BLaER1 treated with 17β-estradiol and CSF1 and Interleukin-3, amounts not matched to agents 10 nM and 100 nM (cell line): ENCODE results near the gene BCL10.
A peak's percentile ranks its signal among the peaks of the same experiment; 100 is the strongest.

Source experiments
- H3K27ac ChIP-seq, 11 experiments: shearing (Covaris generic); formaldehyde crosslinking; 2 replicates each; pipeline ENCODE4 v1.8.1; 2022
- H3K27me3 ChIP-seq, 11 experiments: shearing (Covaris generic); formaldehyde crosslinking; 2 replicates each; pipeline ENCODE4 v1.8.1; 2022
- H3K36me3 ChIP-seq, 11 experiments: shearing (Covaris generic); formaldehyde crosslinking; 2 replicates each; pipeline ENCODE4 v1.8.1; 2022
- H3K4me1 ChIP-seq, 10 experiments: shearing (Covaris generic); formaldehyde crosslinking; 2 replicates each; pipeline ENCODE4 v1.8.1; 2022
- H3K4me2 ChIP-seq, 11 experiments: shearing (Covaris generic); formaldehyde crosslinking; 2 replicates each; pipeline ENCODE4 v1.8.1; 2022
- H3K4me3 ChIP-seq, 10 experiments: shearing (Covaris generic); formaldehyde crosslinking; 2 replicates each; pipeline ENCODE4 v1.8.1; 2022
- H3K9ac ChIP-seq, 11 experiments: shearing (Covaris generic); formaldehyde crosslinking; 2 replicates each; pipeline ENCODE4 v1.8.1; 2022
- H3K9me3 ChIP-seq, 11 experiments: shearing (Covaris generic); formaldehyde crosslinking; replicated peaks in 1 of 11; 2 replicates each; pipeline ENCODE4 v1.8.1; 2022
- H4K20me1 ChIP-seq, 11 experiments: shearing (Covaris generic); formaldehyde crosslinking; 2 replicates each; pipeline ENCODE4 v1.8.1; 2022
- Cebpa-rat ChIP-seq, 11 experiments: shearing (Covaris generic); IDR thresholded peaks; 2 replicates each; pipeline ENCODE4 v1.8.1; 2022

Gene BCL10

GRCh38 chr1:85245891-85246290 lies 30.5 kb downstream of the BCL10 start:
- peaks cover 12 to 27% (median 17%) of the 10 kb centered on the region in 11 experiments; a peak in 21 of 22 replicates for H3K36me3 ChIP-seq
- peaks cover 18 to 30% (median 23%) of the 10 kb centered on the region in 11 experiments for H3K9me3 ChIP-seq
- H3K9ac ChIP-seq: no peak overlapping the region
- H4K20me1 ChIP-seq: no peaks in the 10 kb centered on the region
- H3K4me1 ChIP-seq: peaks cover 0 to 10% (median 1%) of the 10 kb centered on the region in 10 experiments; a peak in 7 of 20 replicates
- H3K27me3 ChIP-seq: no peaks in the 10 kb centered on the region
- H3K27ac ChIP-seq: no peak overlapping the region
- no peak for TF ChIP-seq Cebpa-rat (IDR thresholded peaks at IDR 0.05)
- no peak overlapping the region for H3K4me2 ChIP-seq
- H3K4me3 ChIP-seq: no peak overlapping the region

DNA sequence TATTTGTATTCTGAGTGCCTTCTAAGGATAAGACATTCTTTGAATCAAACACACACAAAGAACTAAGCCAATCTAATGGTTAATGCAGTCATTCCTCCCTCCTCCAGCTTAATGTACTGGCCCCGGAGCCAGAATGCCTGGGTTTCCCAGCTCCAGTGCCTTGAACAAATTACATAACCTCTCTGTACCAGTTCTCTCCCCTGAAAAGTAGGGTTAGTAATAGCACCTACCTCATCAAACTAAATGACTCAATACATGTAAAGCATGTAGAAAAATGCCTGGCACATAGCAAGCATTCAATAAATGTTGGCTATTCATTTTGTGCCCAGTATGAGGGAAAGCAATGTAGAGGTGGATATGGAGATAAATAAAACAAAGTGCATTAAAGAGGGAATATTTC lies 31.0 kb downstream of the BCL10 start:
- Histone ChIP-seq H3K4me2 (no peak overlapping the region), H3K27ac (no peak overlapping the region), H3K36me3 (peaks cover 8 to 23% (median 13%) of the 10 kb centered on the region in 11 experiments; a peak in 21 of 22 replicates)

GRCh38 chr1:85244271-85245061 lies 32.0 kb downstream of the BCL10 start:
- peaks cover 10 to 16% (median 12%) of the 10 kb centered on the region in 11 experiments for H3K9me3 ChIP-seq
- H3K4me1 ChIP-seq: peaks cover 0 to 17% (median 2%) of the 10 kb centered on the region in 10 experiments; a peak in 8 of 20 replicates
- H3K27me3 ChIP-seq: no peaks in the 10 kb centered on the region
- peak overlapping the region in 1 of 11 experiments; percentile 25; a peak in 1 of 22 replicates for H3K9ac ChIP-seq
- no peak overlapping the region for H3K27ac ChIP-seq
- no peak overlapping the region for H3K4me3 ChIP-seq
- H4K20me1 ChIP-seq: no peaks in the 10 kb centered on the region
- H3K4me2 ChIP-seq: peak overlapping the region in 5 of 11 experiments; percentile 8 to 60 (median 23); a peak in 7 of 22 replicates
- TF ChIP-seq Cebpa-rat (IDR thresholded peaks at IDR 0.05): no peak
- peaks cover 0 to 13% (median 4%) of the 10 kb centered on the region in 11 experiments; a peak in 6 of 22 replicates for H3K36me3 ChIP-seq

More for the DNA sequence above, 31.0 kb downstream of the BCL10 start:
- H3K9me3 ChIP-seq: peaks cover 18 to 26% (median 21%) of the 10 kb centered on the region in 11 experiments
- H3K4me3 ChIP-seq: no peak overlapping the region
- peaks cover 0 to 14% (median 2%) of the 10 kb centered on the region in 10 experiments; a peak in 8 of 20 replicates for H3K4me1 ChIP-seq
- no peaks in the 10 kb centered on the region for H4K20me1 ChIP-seq
- no peak for TF ChIP-seq Cebpa-rat (IDR thresholded peaks at IDR 0.05)
- H3K27me3 ChIP-seq: no peaks in the 10 kb centered on the region
- no peak overlapping the region for H3K9ac ChIP-seq

- Histone ChIP-seq H3K27me3 (no peaks in the 10 kb centered on the region), H3K4me2 (no peak overlapping the region), H3K4me3 (no peak overlapping the region), H4K20me1 (no peaks in the 10 kb centered on the region), H3K36me3 (peaks cover 0 to 4% (median under 1%) of the 10 kb centered on the region in 11 experiments; a peak in 4 of 22 replicates), H3K9me3 (peaks cover 0 to 5% (median 2%) of the 10 kb centered on the region in 11 experiments; a peak in 14 of 22 replicates), H3K4me1 (peaks cover 0 to 17% (median 2%) of the 10 kb centered on the region in 10 experiments; a peak in 8 of 20 replicates), H3K27ac (no peak overlapping the region), H3K9ac (no peak overlapping the region)
- TF ChIP-seq Cebpa-rat (IDR thresholded peaks at IDR 0.05): no peak
Measured at GRCh38 chr1:85243372-85243771, 33.1 kb downstream of the BCL10 start.

GRCh38 chr1:85240643-85241042 lies 35.8 kb downstream of the BCL10 start:
- Histone ChIP-seq H3K9me3 (no peaks in the 10 kb centered on the region), H3K9ac (no peak overlapping the region)

DNA sequence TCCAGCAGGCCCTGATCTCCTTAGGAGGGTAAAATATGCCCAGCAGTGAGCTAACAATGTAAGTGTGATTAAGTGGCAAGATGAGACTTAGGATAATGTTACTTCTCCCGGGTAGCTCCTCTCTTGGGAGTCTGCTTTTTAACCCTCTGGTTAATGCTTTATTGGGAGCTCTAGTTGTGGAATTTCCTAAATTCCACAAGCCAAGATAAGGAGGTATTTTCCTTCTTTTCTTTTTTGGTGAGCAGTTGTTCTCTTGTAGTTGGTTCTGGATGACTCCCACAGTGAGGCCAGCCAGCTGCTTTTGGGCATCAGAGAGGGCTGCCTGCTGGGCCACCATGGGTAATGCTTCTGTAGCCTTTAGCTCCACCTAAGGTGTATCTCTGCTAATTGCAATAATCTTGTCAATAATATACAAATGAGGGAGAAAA lies 36.2 kb downstream of the BCL10 start:
- Histone ChIP-seq H3K4me2 (peak overlapping the region in 1 of 11 experiments; percentile 40; a peak in 2 of 22 replicates), H3K9ac (no peak overlapping the region), H3K4me1 (peaks cover 0 to 17% (median 2%) of the 10 kb centered on the region in 10 experiments; a peak in 8 of 20 replicates), H3K27me3 (no peaks in the 10 kb centered on the region), H3K27ac (no peak overlapping the region), H3K9me3 (no peaks in the 10 kb centered on the region), H3K4me3 (no peak overlapping the region), H3K36me3 (no peaks in the 10 kb centered on the region), H4K20me1 (no peaks in the 10 kb centered on the region)
- TF ChIP-seq Cebpa-rat (IDR thresholded peaks at IDR 0.05): no peak

More at GRCh38 chr1:85240643-85241042, 35.8 kb downstream of the BCL10 start:
- peak overlapping the region in 1 of 11 experiments; percentile 40; a peak in 2 of 22 replicates for H3K4me2 ChIP-seq
- no peaks in the 10 kb centered on the region for H3K36me3 ChIP-seq
- peaks cover 0 to 17% (median 2%) of the 10 kb centered on the region in 10 experiments; a peak in 8 of 20 replicates for H3K4me1 ChIP-seq
- H3K27ac ChIP-seq: no peak overlapping the region
- no peak overlapping the region for H3K4me3 ChIP-seq
- TF ChIP-seq Cebpa-rat (IDR thresholded peaks at IDR 0.05): no peak
- H4K20me1 ChIP-seq: no peaks in the 10 kb centered on the region
- no peaks in the 10 kb centered on the region for H3K27me3 ChIP-seq

DNA sequence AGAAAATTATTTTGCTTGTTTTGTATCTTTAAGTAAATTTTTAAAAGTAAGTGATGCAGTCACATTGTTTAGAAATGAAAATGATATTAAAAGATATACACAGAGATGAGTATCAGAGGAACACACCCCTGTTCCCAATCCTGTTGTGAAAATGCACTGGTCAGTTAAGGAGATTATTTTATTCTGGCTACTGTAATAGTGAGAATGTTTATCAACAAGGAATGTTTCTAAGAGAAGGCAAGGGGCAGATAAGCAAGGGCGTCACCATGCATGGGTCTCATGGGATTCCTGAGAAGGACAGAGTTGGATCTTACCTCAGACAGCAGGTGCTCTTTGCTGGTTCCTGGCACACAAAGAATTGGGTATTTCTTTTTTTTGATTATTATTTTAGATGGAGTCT lies 38.8 kb downstream of the BCL10 start:
- H3K9me3 ChIP-seq: no peaks in the 10 kb centered on the region
- no peak overlapping the region for H3K27ac ChIP-seq
- peaks cover 0 to 11% (median 0%) of the 10 kb centered on the region in 10 experiments; a peak in 2 of 20 replicates for H3K4me1 ChIP-seq
- no peaks in the 10 kb centered on the region for H3K27me3 ChIP-seq
- no peaks in the 10 kb centered on the region for H3K36me3 ChIP-seq
- H3K9ac ChIP-seq: no peak overlapping the region
- no peak for TF ChIP-seq Cebpa-rat (IDR thresholded peaks at IDR 0.05)
- H4K20me1 ChIP-seq: no peaks in the 10 kb centered on the region
- H3K4me2 ChIP-seq: no peak overlapping the region
- H3K4me3 ChIP-seq: no peak overlapping the region

DNA sequence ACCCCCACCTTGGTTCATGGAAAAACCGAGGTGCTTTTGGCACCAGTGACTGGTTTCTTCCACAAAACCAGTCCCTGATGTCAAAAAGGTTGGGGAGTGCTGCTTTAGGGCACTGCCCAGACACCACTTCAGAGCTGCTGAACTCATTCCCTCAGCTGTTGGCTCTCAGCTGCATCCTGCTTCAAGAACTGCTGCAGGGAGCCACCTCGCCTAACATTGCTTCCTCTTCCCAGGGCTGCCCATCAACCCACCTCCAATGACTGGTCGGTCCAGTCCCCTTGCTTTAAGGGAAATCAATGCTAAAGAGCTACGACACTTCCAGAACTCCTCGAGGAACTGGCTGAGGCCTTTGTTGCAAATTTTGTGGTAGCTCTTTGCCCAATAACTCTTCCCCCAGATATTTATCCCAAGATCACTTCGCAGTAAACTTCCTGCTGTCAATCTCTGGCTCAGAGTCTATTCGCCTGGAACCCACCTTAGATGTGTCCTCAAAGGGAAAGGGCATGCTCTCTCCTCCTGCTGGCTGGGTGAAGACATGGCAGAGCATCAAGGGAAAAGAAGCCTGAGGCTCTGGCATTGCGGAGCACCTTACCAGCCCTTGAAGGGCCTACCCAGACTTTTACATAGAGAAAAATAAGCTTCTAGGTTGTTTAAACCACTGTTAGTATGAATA lies 46.0 kb downstream of the BCL10 start:
- H4K20me1 ChIP-seq: no peaks in the 10 kb centered on the region
- H3K9ac ChIP-seq: no peak overlapping the region
- no peaks in the 10 kb centered on the region for H3K4me1 ChIP-seq
- no peaks in the 10 kb centered on the region for H3K36me3 ChIP-seq
- no peak overlapping the region for H3K4me3 ChIP-seq
- no peak overlapping the region for H3K27ac ChIP-seq
- no peaks in the 10 kb centered on the region for H3K27me3 ChIP-seq
- no peaks in the 10 kb centered on the region for H3K9me3 ChIP-seq
- TF ChIP-seq Cebpa-rat (IDR thresholded peaks at IDR 0.05): no peak
- H3K4me2 ChIP-seq: no peak overlapping the region

DNA sequence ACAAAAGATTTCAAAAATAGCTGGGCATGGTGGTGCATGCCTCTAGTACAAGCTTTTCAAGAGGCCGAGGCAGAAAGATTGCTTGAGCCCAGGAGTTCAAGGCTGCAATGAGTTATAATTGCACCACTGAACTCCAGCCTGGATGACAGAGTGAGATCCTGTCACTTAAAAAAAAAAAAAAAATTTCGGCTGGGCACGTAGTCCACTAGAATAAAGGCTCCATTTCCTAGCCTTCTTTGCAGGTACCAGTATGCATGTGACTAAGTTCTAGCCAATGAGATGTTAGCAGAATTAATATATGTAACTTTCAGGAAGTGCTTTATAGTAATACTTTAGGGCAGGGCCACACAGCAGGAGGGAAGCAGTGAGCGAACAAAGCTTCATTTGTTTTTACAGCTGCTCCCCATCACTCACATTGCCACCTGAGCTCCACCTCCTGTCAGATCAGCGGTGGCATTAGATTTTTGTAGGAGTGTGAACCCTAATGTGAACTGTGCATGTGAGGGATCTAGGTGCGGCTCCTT lies 46.8 kb downstream of the BCL10 start:
- Histone ChIP-seq H3K9me3 (no peaks in the 10 kb centered on the region), H3K27me3 (no peaks in the 10 kb centered on the region), H4K20me1 (no peaks in the 10 kb centered on the region), H3K4me2 (no peak overlapping the region), H3K4me3 (no peak overlapping the region), H3K27ac (no peak overlapping the region), H3K4me1 (no peaks in the 10 kb centered on the region), H3K36me3 (no peaks in the 10 kb centered on the region), H3K9ac (no peak overlapping the region)
- no peak for TF ChIP-seq Cebpa-rat (IDR thresholded peaks at IDR 0.05)
